SK-N-SH treated with all-trans-retinoic acid at 6 μM for 48 hours (cell line): ENCODE data around the gene ZNF749.

Experiments used
- BACH2 ChIP-seq: fragments of 250-450 bp; sonication (Bioruptor Pico); IDR thresholded peaks from 2 replicates; pipeline ENCODE4 v1.9.0; 2021; ENCODE audit warnings: mild to moderate bottlenecking, borderline replicate concordance
- GLIS3 ChIP-seq: fragments of 250-450 bp; sonication (Bioruptor Pico); IDR thresholded peaks from 2 replicates; pipeline ENCODE4 v1.5.0; 2020; ENCODE audit warnings: mild to moderate bottlenecking, moderate library complexity
- RARB ChIP-seq: fragments of 250-450 bp; sonication (Bioruptor Pico); IDR thresholded peaks from 2 replicates; pipeline ENCODE4 v1.8.0; 2021; ENCODE audit warnings: mild to moderate bottlenecking, moderate library complexity
- ZFP3 ChIP-seq: fragments of 250-450 bp; sonication (Bioruptor Pico); IDR thresholded peaks from 2 replicates; pipeline ENCODE4 v1.5.0; 2020; ENCODE audit warnings: mild to moderate bottlenecking, moderate library complexity
- ZFP30 ChIP-seq: fragments of 450-650 bp; formaldehyde crosslinking; IDR thresholded peaks from 2 replicates; pipeline ENCODE4 v1.5.0; 2022; ENCODE audit warnings: mild to moderate bottlenecking, moderate library complexity
- TF ChIP-seq, protein P1 (sequence below): fragments of 250-450 bp; sonication (Bioruptor Pico); IDR thresholded peaks from 2 replicates; pipeline ENCODE4 v1.8.0; 2021; ENCODE audit warnings: low read depth, mild to moderate bottlenecking, moderate library complexity, borderline replicate concordance
- TF ChIP-seq, protein P2 (sequence below): fragments of 250-450 bp; sonication (Bioruptor Pico); IDR thresholded peaks from 2 replicates; pipeline ENCODE4 v1.5.1; 2021; ENCODE audit warnings: mild to moderate bottlenecking, moderate library complexity
- TF ChIP-seq, protein P3 (sequence below): fragments of 250-450 bp; sonication (Bioruptor Pico); IDR thresholded peaks from 2 replicates; pipeline ENCODE4 v1.8.0; 2020; ENCODE audit warnings: mild to moderate bottlenecking, moderate library complexity, borderline replicate concordance

DNA sequence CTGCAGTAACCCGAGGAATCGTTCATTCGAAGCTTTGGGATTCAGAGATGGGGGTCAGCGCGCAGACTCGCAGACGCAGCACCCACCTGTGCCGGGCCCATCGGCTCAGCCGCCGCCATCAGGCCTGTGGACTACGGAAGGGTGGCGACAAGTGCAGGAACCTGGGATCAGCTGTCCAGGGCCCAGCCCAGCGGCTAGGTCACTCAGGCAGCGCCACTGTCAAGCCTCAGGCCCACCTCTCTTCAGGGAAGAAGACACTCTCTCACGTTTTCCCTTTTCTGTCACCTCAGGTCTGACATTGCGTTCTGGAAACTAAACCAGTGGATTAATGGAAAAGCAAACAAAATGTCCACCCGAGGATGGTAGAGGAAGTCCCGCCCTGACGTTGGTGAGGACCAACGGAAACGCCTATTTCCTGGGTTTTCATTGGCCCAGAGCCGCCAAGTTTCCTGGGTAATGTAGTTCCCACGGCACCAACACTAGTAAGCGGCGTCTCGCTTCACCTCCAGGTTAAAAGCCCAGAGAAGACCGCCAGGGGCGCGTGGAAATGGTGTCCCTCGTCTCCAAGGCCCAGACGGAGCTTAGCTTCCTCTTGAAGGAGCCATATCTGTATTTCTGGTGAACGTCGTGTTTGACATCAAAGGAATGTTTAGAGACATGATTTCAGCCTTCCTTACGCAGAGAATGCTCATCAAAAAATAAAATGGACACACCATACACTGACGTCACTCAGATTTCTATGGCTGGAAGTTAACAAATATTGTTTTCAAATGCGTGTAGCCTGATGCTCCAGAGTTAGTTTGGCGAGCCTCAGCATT is 42.3 kb downstream of the ZNF749 start, which contains the start of gene ZNF772:
- no peak for TF ChIP-seq RARB (CRISPR knock-in tag)
- TF ChIP-seq, protein P1, sequence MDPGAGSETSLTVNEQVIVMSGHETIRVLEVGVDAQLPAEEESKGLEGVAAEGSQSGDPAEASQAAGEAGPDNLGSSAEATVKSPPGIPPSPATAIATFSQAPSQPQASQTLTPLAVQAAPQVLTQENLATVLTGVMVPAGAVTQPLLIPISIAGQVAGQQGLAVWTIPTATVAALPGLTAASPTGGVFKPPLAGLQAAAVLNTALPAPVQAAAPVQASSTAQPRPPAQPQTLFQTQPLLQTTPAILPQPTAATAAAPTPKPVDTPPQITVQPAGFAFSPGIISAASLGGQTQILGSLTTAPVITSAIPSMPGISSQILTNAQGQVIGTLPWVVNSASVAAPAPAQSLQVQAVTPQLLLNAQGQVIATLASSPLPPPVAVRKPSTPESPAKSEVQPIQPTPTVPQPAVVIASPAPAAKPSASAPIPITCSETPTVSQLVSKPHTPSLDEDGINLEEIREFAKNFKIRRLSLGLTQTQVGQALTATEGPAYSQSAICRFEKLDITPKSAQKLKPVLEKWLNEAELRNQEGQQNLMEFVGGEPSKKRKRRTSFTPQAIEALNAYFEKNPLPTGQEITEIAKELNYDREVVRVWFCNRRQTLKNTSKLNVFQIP (CRISPR knock-in tag): no peak
- TF ChIP-seq ZFP30: no peak
- no peak for TF ChIP-seq GLIS3 (CRISPR knock-in tag)
- TF ChIP-seq, protein P2, sequence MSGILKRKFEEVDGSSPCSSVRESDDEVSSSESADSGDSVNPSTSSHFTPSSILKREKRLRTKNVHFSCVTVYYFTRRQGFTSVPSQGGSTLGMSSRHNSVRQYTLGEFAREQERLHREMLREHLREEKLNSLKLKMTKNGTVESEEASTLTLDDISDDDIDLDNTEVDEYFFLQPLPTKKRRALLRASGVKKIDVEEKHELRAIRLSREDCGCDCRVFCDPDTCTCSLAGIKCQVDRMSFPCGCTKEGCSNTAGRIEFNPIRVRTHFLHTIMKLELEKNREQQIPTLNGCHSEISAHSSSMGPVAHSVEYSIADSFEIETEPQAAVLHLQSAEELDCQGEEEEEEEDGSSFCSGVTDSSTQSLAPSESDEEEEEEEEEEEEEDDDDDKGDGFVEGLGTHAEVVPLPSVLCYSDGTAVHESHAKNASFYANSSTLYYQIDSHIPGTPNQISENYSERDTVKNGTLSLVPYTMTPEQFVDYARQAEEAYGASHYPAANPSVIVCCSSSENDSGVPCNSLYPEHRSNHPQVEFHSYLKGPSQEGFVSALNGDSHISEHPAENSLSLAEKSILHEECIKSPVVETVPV: no peak
- no peak for TF ChIP-seq ZFP3
- no peak for TF ChIP-seq BACH2 (CRISPR knock-in tag)
- TF ChIP-seq, protein P3, sequence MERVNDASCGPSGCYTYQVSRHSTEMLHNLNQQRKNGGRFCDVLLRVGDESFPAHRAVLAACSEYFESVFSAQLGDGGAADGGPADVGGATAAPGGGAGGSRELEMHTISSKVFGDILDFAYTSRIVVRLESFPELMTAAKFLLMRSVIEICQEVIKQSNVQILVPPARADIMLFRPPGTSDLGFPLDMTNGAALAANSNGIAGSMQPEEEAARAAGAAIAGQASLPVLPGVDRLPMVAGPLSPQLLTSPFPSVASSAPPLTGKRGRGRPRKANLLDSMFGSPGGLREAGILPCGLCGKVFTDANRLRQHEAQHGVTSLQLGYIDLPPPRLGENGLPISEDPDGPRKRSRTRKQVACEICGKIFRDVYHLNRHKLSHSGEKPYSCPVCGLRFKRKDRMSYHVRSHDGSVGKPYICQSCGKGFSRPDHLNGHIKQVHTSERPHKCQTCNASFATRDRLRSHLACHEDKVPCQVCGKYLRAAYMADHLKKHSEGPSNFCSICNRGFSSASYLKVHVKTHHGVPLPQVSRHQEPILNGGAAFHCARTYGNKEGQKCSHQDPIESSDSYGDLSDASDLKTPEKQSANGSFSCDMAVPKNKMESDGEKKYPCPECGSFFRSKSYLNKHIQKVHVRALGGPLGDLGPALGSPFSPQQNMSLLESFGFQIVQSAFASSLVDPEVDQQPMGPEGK (CRISPR knock-in tag): no peak
